NCI-H82 treated with DMSO at 0.1 percent for 48 hours (cell line): ENCODE data around the gene ARL15.

Experiments
- DNase-seq: peaks from one replicate; lab custom pipeline; 2025; ENCODE audit not compliant: unreplicated experiment; lab: John Stamatoyannopoulos, UW

The ARL15 gene

DNA sequence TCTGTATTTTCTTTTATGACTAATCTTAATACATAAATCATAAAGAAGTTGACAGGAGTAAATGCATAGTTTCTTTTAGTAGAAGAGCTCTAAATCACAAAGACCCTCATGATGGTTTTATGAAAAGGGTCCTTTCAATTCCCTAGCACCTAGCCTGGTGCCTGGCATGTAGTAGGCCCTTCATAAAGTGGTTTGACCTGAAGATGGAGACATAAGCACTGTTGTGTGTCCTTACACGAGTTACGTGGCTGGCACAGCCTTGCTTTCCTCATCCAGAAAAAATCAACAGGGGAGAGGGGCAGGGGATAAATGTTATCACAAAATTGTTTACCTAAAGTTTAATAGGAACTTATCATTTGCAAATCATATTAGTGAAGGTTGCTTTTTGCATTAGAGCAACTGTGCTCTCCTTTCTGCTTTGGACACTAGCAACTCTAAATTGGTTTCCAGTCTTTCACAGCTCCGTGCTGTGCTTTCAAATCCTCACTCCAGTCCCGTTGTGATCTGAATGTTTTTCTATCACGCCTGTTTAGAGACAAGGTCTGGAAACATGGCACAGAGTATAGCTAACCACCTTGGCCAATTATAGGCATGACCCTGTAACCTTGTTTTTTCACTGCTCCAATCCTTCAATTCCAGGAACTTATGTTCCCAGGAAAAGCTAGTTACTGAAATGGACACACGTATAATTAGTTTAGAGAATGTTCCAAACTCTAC lies 55.7 kb downstream of the ARL15 start:
- DNase-seq, result no peak

DNA sequence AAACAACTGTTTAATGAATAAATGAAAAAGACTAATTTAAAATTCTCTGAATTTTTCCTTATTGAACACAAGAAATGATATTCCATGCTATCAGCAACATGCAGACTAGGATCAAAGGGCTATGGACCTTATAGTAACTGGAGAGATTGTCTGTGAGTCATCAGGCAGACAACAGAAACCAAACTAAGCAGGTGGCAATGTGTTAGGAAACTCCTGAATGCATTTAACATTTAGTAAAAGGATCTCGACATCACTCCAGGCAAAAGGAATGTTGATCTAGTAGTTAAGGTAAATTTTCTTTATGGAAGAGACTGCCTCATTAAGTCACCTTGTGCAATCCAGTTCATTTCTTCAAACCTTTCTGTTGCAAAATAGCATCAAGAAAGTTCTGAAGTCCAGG lies 58.4 kb downstream of the ARL15 start:
- no peak for DNase-seq

DNA sequence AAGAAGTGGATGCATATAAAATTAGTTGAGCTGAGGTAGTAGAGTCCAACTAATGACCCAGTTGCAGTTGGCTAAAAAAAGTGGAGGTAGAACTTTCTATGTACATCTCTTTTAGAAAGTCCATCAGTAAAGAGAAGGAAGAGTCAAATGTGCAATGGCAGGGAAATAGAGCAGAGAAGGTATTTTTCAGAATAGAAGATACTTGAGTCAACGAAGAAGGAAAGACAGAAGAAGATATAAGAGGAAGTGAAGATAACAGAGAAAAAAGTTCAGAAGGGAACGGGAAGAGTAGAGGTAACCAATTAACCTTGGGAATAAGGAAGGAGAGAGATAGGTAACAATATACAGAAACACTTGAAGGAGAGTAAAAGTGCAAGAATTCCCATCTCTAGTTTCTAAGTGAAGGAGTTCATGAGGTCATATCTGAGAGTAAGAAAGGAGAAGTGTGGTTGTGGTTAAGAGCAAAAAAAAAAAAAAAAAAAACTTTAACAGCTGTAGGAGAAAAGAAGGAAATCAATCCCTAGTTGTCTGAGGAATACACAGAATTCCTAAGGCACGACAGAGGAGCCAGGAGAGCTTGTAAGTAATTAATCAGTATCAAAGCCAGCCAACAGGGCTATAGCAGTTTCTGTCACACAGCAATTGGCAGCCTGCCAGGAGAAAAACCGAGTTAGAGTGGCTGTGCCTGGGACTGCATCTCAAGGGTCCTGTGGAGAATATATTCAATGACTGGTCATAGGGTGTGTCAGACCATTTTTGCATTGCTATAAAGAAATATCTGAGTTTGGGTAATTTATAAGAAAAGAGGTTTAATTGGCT lies 61.0 kb downstream of the ARL15 start:
- no peak for DNase-seq

DNA sequence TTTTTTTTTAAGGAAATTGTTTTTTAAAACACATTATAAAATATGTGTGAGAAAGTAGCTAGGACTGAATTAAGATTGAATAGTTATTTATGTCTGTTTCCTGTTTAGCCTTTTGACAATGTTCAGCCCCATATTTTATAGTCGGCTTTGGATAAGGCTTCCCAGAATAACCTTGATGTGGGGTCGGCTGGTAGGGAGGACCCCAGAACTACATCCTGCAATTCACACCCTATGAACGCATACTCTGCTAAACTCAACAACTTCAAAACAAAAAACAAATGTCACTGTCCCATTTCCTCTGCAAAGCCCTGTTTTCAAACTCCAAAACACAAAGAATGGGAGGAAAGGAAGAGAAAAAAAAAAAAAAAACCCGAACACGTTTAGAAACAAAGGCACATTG lies 63.1 kb downstream of the ARL15 start:
- DNase-seq, result no peak

DNA sequence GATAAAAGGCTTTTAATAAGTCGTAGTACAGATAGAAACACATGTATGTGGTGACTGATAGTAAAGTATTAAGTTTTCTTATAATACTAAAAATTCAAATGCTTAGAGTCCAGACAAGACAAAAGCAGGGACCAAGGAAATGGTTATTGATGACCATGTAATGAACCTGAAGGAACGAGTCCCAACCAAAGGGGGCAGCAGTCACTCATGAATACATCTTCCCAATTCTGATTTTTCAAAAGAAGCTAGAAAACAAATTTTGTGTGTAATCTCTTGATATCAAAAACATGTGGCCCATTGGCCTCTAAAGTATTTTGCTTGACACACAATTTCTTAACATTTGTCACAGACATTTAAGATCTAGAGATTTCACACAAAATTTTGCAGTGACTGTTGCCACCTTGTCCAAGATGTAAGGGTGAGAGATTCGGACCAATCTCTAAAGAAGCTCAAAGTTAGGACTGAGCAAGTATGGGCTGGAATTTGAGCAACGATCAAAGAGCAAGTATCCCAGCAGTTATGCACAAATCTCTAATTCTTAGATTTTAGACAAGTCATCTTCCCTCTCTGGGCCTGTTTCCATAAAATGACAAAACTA lies 66.8 kb downstream of the ARL15 start:
- no peak for DNase-seq

DNA sequence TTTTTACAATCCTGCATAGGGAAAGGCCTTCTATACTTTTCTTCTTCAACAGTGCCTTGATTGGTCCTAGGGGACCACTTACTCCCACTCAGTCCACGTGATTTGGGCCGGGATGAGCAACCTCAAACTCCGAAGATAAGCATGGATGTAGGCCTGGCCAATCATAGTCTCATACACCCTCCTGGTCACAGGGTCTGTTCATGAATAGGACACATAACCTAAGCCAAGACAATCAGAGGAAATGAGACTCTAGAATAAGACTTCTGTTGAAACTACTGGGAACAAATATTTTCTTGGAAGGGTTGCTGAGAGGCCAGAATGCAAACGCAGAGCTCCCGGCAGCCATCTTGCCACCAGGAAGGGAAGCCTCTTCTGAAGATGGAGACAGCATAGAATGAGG lies 68.1 kb downstream of the ARL15 start:
- no peak for DNase-seq

DNA sequence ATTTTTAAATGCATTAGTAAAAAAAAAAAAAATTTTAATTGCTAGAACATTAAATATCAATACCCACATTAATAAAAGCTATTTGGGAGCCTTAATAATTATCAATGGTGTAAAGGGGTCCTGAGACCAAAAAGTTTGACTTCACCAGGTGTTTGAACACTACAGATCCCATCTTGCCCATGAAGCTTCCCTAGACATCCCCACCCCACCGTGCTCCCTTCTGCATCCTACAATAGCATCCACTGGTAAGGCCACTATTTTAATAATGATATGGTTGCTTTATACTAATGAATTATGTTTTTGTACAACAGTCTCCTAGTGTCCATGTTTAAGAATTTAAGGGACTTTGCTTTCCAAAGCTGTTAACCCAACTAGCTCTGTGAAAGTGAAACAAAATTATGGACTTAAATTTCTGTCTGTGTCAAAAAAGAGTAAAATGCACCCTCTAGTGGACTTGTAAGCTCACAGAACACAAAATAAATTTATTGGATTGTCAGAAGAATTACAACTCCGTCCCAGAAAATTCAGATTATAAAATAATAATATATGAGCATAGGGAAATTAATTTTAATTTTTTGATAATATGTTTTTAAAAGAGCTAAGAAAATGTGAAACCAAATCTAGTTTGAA lies 76.0 kb downstream of the ARL15 start:
- DNase-seq, result no peak

DNA sequence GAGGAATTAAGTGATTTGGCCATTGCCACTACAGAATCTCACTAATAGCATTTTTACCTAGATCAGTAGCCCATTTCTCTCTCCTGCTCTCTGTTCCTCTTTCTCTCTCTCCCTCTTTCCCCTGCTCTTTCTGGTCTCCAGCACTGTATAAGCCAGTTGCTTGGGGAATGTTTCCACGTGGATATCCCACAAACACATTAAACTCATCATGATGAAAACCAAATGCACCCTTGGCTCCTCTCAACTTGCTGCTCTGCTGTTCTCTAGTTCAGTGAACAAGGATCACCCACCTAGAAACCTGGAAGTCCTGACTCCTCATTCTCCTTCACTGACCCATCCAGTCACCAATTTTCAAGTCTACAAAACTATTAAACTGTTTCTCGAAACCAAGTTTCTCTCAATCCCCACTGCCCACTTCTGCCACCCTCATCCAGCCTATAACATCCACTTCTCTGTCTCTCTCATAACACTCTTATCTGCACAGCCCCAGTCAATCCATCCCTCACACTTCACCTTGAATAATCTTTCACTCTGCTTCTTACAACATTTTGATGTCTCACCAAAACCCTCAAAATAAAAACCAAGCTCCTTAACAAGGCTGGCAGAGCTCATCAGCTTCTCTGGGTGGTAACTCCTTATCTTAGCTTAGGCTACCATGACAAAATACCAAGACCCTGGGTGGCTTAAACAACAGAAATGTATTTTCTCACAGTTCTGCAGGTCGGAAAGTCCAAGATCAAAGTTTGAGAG lies 79.3 kb downstream of the ARL15 start:
- no peak for DNase-seq

DNA sequence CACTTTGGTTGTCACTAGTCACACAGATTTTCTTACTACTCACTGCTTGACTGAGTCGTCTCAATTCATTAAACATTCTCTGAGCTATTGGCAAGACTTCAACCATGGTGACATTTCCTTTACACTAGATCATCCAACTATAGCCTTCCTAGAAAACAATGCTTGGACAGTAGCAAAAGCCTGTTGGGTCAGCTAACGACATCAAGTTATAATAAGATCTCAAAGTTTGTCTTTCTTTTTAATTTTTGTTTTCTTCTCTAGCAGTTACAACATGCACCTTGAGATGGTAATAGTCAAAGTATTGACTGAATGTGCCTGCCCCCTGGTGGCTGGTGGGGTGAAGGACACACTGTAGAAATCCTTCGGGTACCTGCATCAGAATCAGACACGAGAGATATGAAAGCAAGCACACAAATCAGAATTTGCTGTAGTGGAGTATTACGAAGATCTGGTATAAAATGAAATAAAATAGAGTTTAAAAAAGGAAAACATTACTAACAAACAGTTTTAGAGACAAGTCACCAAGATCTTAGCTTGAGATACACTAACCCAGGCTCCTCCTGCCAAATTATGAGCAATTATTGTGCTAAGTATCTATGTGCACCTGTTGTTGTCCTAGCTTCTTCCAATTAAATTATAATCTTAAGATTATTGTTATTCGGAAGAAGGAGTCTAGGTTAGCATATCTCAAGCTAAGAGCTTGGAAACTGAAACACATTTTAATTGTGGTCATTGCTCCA lies 81.2 kb downstream of the ARL15 start:
- no peak for DNase-seq

DNA sequence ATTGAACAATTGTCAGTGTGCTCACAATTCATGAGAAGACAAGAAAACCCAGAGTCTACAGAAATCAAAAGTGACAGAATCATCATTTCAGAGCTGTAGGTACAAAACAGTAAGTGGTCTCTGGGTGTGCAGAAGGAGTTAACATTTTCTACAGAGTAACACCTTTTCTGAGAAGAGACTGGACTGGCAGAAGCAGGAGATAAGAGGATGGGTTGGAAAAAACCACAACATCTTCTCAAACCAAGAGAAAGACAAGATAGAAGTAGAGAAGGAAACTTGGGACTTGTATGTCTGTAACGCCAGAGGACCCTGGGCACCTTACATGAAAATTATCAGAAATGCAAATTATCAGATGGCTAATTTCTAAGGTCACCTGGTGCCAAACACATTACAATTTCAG lies 82.6 kb downstream of the ARL15 start:
- no peak for DNase-seq

DNA sequence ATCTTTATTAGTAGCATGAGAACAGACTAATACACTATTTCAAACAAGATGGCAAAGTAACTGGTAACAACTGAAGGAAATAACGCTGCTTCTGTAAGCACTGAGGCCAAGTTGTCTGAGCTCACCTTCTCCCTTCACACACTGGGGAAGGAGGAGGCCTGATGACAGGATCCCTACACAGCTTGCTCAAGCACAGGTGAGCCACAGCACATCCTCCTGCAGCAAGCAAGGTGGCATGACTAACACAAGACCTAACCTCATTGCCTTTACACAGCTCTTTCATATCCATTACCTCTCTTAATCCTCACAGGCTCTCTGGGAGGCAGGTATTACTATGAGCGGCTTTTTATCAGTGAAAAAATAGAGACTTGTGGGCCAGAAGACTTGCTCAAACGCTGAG lies 83.3 kb downstream of the ARL15 start:
- DNase-seq, result no peak

DNA sequence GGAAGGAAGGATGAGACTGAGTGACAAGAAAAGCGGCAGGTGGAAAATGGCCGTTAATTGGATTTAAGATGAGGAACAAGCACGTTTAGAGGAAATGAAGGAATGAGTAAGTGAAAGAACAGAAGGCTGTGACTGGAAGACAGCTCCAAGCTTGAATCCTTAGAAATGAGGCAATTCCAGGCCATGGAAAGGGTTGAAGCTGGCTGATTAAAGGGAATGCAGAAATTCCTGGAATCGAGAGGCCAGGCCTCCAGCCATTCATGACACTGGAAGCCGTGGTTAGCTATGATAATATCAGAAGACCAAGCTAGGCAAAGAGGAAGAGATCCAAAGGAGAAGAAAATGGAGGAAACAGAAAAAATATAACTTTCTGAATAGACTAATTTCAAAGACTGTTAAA lies 84.2 kb downstream of the ARL15 start:
- DNase-seq, result peak; percentile 65

DNA sequence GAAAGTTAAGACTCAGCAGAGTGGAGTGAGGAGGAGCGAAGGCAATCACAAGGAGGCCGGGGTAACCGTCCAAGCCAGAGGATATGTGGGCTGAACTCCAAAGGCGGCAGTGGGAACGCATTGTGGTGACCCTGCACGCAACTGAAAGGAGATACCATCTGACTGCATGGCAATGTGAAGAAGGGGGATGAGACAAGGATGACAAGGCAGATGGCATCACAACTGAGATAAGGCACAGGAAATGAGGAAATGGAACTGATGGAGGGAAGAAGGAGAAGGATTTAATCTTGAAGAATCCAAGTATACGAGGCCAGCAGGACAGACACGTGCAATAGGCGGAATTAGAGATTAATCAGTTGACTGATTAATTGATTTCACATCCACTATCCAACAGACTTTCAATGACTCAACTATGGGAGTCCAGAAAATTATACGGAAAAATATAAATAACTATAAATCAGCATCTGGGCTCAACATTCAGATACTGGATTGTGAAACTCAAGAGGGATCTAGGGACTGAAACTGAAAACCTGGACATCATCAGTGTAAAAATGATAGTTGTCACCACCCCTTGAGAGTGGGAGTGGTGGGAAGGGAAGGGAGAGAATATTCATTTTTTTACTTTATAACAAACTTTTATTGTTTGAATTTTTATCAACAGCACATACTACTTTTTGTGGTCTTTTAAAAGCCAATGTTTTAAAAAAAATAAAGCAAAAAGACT lies 86.1 kb downstream of the ARL15 start:
- no peak for DNase-seq

DNA sequence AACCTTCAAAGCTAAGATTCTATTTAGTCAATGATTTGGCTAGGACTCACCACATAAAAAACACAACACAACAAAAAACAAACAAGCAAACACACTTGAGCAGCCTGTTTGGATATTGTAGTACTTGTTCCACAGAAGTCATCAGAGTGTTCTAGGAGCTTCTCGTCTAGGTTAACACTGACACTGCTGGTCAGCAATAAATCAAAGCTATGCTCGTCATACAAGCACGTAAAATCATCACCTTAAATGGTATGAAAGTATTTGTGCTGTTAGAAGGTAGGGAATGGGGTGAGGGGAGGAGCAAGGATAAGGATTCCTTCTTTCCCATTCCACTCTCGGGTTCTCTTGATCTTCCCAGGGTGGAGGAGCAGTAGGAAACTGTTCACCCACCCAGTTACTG lies 88.0 kb downstream of the ARL15 start:
- no peak for DNase-seq

DNA sequence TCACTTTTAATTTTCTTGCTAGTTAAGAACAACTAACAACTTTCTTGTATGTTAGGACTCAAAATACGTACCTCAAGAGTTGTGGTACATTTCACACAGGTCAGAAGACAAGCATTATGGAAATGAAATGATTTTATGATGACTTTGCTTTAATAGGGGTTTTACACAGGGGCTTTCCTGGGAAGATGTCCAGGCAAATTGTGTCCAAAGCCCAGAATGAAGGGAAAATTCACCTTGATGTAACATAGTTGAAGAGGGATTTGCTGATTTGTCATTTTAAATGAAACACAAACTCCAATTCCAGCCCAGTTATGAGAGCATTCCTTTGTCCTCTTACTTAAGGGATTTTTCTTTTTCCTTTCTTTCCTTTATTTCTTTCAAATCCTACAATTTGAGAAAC lies 89.2 kb downstream of the ARL15 start:
- no peak for DNase-seq

DNA sequence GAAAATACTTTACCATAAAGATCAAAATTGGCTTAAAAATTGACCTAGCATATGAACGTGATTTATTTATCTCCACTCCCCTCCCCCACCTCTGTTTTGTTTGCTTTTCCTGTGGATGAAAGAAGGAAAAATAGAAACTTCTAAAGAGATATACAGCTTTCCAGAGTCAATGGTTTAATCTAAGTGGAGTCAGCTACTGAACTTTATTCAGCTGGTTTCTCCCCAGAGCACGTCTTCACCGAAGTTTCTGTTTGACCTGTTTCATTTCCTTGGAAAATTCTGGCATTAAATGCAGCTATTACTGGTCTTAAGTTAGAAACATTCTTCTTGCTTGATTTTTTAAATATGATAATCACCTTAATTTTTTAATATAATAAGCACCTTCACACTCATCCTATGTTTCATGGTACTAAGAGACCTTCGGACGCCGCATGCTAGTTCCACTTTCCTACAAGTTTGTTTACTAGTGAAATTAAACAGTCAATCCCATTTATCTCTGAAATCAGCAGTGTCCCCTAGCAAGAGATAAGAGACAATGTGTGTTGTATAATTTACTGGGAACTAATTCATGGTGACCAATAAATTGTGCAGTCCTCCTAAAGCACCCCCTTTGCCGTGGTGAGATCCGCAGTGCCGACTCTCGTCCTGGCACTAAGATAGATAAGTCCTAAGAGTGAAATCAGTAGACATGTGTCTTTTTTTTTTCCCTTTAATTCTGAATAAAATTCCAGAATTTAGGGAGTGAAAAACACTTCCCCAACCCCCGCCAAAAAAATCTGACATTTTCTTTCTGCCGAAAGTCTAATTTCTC lies 89.9 kb downstream of the ARL15 start:
- DNase-seq, result no peak

DNA sequence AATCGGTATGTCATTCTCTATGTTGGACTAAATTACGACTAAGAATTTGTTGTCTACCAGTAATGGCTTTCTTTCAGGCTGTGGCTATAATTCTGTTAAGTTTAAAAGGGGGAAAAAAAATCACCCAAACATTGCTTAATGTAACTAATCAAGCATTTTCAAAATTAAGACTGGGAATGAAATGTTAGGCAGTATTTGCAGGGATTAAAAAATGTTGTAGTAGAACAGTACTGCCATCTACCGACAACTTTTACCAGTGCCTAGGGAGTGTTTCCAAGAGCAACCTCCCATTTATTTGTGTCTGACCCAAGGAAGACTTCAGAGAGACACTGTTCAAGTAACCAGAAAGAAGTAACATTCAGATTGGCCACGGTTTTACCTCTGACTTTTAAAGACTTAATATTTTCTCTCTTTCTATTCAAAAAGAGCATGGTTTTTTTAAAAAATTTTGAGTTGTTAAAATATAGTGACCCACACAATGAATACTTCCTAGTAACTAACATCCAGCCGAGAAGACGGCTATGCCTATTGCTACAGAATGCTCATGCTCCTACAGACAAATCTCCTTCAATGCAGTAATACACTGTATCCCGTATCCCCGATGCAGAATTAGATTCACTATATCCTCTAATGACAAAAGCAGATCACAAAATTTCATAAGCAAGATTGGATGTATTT lies 92.4 kb downstream of the ARL15 start:
- DNase-seq, result peak; percentile 73

DNA sequence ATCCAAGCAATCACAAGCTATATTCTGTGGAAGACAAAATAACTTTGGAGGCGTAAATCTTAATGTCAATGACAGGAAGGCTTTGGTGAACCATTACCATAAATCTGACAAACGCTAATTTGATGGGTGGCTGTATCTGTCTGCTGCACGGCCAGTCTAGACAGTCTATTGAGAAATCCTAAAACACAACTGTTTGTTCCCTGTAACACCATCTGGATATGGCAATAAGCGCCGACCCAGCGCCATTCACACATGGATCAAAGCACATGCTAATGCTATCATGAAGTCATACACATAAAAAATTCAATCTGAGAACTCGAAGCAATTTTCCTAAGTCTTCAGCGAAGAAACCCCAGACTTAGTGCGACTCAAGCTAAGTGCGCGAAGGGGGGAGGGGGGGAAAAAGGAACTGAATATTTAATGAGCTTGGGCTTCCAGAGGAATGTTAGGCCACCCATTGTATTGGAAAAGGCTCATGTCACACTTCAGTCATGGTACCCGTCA lies 95.1 kb downstream of the ARL15 start:
- peak; percentile 70 for DNase-seq
